A549 (cell line): Measurements from ENCODE around the gene CCDC120.

ENCODE experiments used
- CBX8 ChIP-seq: fragments of 200-600 bp; sonication (generic); IDR thresholded peaks from 2 replicates; pipeline ENCODE4 v1.6.1; 2016
- CHD2 ChIP-seq: fragments of 150-350 bp; IDR thresholded peaks from 2 replicates; pipeline ENCODE4 v1.6.1; 2014; ENCODE audit warnings: low read length; ENCODE audit not compliant: partially characterized antibody
- CTCF ChIP-seq: fragments of >200 bp; sonication (Bioruptor Twin); formaldehyde crosslinking; IDR thresholded peaks from 3 replicates; pipeline ENCODE4 v1.5.1; 2016
- EHMT2 ChIP-seq: fragments of 200-600 bp; sonication (generic); IDR thresholded peaks from 2 replicates; pipeline ENCODE4 v1.6.1; 2016; ENCODE audit warnings: antibody characterized with exemption, low read depth, mild to moderate bottlenecking, moderate library complexity
- EP300 ChIP-seq, 2 experiments: fragments of >200 bp; sonication (Bioruptor Twin); formaldehyde crosslinking; IDR thresholded peaks; 2 replicates in 1 of 2; 3 replicates in 1 of 2; pipeline ENCODE4 v1.6.1; 2016 to 2017
- FOSL2 ChIP-seq, 2 experiments: fragments of 450-650 bp in 1 of 2; fragments of >200 bp in 1 of 2; sonication (Bioruptor Twin) in 1 of 2; formaldehyde crosslinking; IDR thresholded peaks; 2 replicates each; pipeline versions ENCODE4 v1.5.0 to v1.6.1; 2016 to 2020; ENCODE audit warnings: mild to moderate bottlenecking in 1 of 2, moderate library complexity in 1 of 2
- HDAC2 ChIP-seq: fragments of 200-600 bp; sonication (generic); IDR thresholded peaks from 2 replicates; pipeline ENCODE4 v1.6.1; 2016
- JUNB ChIP-seq: fragments of >200 bp; sonication (Bioruptor Twin); formaldehyde crosslinking; IDR thresholded peaks from 2 replicates; pipeline ENCODE4 v1.6.1; 2016
- PHF8 ChIP-seq: fragments of 200-600 bp; sonication (generic); IDR thresholded peaks from 2 replicates; pipeline ENCODE4 v1.6.1; 2016; ENCODE audit warnings: low read depth, mild to moderate bottlenecking, antibody characterized with exemption, moderate library complexity, borderline replicate concordance
- POLR2A ChIP-seq: IDR thresholded peaks from 2 replicates; pipeline ENCODE4 v1.6.1; 2012; ENCODE audit warnings: mild to moderate bottlenecking, low read length
- RAD21 ChIP-seq, 2 experiments: fragments of >200 bp in 1 of 2; sonication (Bioruptor Twin) in 1 of 2; formaldehyde crosslinking in 1 of 2; IDR thresholded peaks in 1 of 2; conservative IDR thresholded peaks in 1 of 2; 2 replicates in 1 of 2; 3 replicates in 1 of 2; pipeline ENCODE4 v1.6.1; 2012 to 2018; ENCODE audit warnings: inconsistent platforms in 1 of 2
- RFX5 ChIP-seq: fragments of 450-650 bp; IDR thresholded peaks from 2 replicates; pipeline ENCODE4 v1.7.1; 2014; ENCODE audit warnings: antibody characterized with exemption, mild to moderate bottlenecking, moderate library complexity

- no peak for TF ChIP-seq CTCF
- TF ChIP-seq POLR2A: no peak
- no peak for TF ChIP-seq RFX5
- TF ChIP-seq CBX8: no peak
- TF ChIP-seq RAD21 (conservative IDR thresholded peaks at IDR 0.05 in 1 of 2, IDR thresholded peaks at IDR 0.05 in 1 of 2): no peak
- TF ChIP-seq EP300 (IDR thresholded peaks at IDR 0.05): no peak
- TF ChIP-seq CHD2: no peak
- no peak for TF ChIP-seq HDAC2
- TF ChIP-seq PHF8: peak; percentile 61
- TF ChIP-seq JUNB: no peak
- TF ChIP-seq EHMT2: no peak
- TF ChIP-seq FOSL2 (IDR thresholded peaks at IDR 0.05): no peak
- TF ChIP-seq FOSL2 (CRISPR knock-in tag; IDR thresholded peaks at IDR 0.05): no peak
These were observed 16.1 kb upstream of the CCDC120 start for GRCh38 chrX:49042581-49043219.
